ENCODE data around the gene OSTC.
"Not testable (repeated sequence)": the region's sequence is repeated elsewhere in the genome, so short reads cannot be mapped to it uniquely, and the experiment has no call there.

Gene OSTC

GRCh38 chr4:108649863-108650211, 562 bp upstream of the OSTC start:
- DNase-seq: no peak

DNA sequence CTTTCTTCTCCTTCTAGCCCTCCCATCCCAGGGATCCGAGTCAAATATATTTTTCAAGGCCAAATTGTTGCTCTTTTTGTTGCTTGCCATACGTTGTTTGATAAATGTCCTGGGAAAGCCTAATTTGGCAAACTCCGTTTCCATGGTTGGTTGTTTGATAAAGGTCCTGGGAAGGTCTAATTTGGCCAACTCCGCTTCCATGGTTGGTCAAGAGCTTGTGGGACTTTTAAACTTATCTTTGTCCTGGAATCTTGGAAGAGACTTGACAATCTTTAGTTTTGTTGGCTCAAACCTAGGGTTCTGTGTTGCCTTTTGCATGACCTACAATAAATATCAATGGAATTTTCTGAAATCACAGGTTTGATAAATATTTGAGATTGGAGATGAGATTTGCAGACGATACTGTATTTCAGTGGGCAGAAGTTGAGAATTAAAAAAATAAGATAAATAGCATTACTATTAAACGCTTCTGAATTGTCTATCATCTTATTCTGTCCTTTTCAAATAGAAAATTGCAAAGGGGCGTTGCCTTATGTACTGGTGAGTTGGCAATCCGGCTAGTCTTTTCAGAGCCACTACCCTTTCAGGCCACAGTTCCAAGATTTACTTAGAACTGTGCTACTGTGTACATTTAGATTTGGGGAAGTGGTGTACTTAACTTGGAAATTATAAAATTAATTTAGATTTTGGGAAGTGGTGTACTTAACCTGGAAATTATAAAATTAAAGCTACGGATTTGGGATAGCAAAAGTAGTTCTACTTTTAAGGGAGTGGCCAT, 804 bp downstream of the OSTC start:
- no peak for DNase-seq

- DNase-seq: no peak
Measured at GRCh38 chr4:108662629-108663028, 12.2 kb downstream of the OSTC start.

DNA sequence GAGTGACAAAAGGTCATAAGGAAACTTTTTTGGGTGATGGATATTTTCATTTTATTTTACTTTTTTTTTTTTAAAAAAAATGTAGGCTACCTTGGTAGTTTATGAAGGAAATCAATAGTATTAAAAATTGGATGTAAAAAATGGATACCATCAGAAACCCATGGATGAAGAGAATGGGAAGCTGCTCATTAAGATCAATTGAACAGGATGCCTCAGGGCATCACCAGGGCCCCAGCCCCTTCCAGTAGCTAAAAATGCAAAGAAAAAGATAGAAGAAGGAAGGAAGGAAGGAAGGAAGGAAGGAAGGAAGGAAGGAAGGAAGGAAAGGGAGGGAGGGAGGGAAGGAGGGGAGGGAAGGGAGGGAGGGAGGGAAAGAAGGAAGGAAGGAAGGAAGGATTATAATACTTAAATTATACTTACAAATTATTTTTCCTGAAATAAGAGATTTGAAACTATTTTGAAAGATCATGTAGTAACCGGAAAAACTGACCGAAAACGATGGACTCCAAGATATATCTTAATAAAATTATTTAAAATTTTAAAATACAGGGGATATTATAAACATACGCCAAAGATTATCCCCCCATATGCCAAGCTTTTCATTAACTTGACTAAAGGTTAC, 24.1 kb downstream of the OSTC start:
- no peak for DNase-seq

- no peak for DNase-seq
Measured at GRCh38 chr4:108681321-108681809, 31.0 kb downstream of the OSTC start.

DNA sequence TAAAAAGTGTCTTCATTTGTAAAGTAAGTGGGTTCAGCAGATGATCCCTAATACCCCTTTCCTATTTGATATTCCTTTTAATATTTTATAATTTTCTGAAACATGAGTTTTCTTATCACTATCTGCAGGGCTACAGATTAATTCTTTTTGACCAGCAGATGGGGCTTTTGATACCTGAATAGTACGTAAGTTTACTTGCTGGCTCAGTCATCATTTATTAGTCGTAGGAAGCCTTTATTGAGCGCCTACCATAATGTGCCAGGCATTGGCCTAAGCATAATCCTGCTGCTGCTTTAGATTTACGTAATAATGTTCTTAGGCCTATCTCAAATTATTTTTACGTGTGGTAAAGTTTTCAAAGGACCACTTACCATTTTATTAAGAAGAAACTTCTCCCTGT, 33.1 kb downstream of the OSTC start:
- no peak for DNase-seq

DNA sequence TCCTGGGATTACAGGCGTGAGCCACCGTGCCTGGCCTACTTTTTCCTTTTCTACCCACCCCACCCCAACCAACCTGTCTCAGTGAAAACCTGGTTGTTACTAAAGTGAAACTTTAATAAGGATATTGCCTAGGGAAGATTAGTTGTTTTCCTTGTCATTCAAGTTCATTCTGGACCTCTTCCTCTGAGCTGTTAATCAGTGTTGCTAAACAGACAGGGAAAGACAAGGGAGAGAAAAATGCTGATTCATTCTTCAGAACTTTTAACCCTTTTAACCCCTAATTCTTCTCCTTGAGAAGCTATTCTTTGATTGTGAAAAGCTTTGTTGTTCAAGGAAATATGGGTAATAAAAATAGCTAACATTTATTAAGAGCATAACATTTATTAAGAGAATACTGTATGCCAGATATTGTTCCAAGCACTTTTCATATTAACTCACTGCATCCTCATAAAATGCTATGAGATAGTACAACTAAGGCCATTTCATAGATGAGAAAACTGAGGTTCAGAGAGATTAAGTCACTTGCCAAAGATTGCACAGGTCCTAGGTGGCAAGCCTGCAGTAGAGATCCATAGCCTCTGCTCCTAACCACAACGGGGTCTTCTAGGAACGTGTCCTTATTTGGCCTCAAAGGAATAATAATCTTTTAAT, 34.8 kb downstream of the OSTC start:
- DNase-seq: no peak

- no peak for DNase-seq
Measured at GRCh38 chr4:108690738-108691137, 40.3 kb downstream of the OSTC start.

- no peak for DNase-seq
Measured at GRCh38 chr4:108693211-108693610, 42.8 kb downstream of the OSTC start.

DNA sequence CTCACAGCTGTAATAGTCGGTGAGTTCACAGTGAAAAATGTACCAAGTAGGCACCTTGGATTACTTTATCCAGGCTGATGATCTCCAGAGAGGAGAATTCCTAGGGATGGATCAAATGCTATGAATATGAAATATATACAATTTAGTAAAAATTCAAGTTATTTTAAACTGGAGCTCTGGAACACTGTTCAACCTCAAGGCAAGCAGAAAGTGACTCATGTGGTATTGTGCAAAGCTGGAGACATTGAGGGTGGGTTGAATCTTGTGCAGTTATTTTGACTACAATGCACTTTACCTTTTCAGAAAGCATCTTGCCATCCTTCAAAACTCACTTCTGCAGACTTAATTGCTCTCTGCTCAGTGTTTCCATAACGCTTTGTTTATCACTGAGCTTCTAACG, 43.4 kb downstream of the OSTC start:
- DNase-seq: no peak

GRCh38 chr4:108694423-108694822, 44.0 kb downstream of the OSTC start:
- no peak for DNase-seq

DNA sequence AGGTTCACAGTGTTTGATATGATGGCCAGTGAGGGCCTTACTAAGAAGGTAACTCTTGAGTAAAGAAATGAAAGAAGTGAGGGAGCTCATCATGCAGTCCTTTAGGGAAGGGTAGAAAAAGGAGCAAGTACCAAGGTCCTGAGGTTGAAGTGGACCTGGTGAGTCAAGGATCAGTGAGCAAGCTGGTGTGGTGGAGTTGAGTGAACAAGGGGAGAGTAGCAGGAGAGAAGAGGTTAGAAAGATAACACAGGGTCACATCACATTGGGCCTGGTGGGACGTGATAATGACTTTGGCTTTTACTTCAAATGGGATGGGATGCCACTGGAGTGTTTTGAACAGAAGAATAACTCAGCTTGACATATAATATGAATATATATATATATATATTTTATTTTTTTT, 44.7 kb downstream of the OSTC start:
- no peak for DNase-seq

DNA sequence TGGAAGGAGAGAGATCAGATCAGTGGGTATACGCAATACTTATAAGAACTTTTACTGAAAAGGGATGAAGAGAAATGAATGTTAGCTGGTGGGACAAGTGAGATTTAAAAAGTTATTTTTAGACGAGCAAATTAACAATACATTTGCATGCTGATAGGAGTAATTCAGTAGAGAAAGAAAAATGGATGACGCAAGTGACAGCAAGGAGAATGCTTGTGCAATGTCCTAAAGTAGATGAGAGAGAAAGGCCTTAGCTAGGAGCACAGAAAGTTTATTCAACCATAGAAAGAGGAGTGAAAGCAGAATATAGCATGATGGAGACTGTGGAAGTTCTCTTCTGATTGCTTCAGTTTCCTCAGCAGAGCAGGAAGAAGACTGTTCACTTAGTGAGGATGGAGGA, 45.8 kb downstream of the OSTC start:
- DNase-seq: no peak

- DNase-seq: no peak
Measured at GRCh38 chr4:108700081-108700757, 49.8 kb downstream of the OSTC start.

GRCh38 chr4:108702960-108703359, 52.6 kb downstream of the OSTC start:
- DNase-seq: no peak

- DNase-seq: no peak
Measured at GRCh38 chr4:108703370-108703769, 53.0 kb downstream of the OSTC start.

- no peak for DNase-seq
Measured at GRCh38 chr4:108703966-108704365, 53.6 kb downstream of the OSTC start.

- DNase-seq: no peak
Measured at GRCh38 chr4:108706289-108706688, 55.9 kb downstream of the OSTC start.

- DNase-seq: no peak
Measured at GRCh38 chr4:108709234-108709633, 58.8 kb downstream of the OSTC start.

GRCh38 chr4:108709722-108710121, 59.3 kb downstream of the OSTC start:
- DNase-seq: no peak

DNA sequence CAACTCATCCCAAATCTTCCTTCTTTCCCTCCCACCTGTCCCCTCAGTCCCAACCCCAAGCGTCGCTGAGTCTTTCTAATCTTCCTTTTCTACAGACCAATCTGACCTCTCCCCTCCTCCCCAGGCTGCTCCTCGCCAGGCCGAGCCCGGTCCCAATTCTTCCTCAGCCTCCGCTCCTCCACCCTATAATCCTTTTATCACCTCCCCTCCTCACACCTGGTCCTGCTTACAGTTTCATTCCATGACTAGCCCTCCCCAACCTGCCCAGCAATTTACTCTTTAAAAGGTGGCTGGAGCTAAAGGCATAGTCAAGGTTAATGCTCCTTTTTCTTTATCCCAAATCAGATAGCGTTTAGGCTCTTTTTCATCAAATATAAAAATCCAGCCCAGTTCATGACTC, 60.2 kb downstream of the OSTC start:
- not testable (repeated sequence) for DNase-seq

- DNase-seq: no peak
Measured at GRCh38 chr4:108714880-108715279, 64.5 kb downstream of the OSTC start.

DNA sequence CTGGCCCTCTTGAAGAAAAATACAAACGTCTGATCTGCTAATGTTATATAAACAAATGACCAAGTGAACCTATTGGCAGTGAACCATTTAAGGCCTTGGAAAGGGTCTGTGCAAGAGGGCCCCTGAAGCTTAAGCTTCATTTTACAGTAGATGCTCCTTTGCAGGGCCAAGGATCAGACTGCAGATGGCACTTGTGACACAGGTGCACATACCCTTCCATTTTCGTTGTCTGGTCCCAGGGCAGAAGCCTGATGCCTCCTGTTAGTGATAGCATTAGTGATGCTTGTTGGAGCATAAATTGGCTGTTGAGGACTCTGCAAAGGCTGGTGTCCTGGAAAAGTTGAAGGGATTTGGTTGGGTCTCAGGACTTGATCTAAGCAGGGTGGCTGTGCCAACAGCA, 65.9 kb downstream of the OSTC start:
- no peak for DNase-seq

GRCh38 chr4:108717386-108717785, 67.0 kb downstream of the OSTC start:
- DNase-seq: no peak
